ENCODE results near the gene PPM1N. TPM values are rescaled to one million over a fixed set of nuclear protein-coding genes. Genes with fewer than 3 reads are reported as not detected.

PPM1N gene
- total RNA-seq, 1 experiment from 2014 or later, result 2.5 TPM

DNA sequence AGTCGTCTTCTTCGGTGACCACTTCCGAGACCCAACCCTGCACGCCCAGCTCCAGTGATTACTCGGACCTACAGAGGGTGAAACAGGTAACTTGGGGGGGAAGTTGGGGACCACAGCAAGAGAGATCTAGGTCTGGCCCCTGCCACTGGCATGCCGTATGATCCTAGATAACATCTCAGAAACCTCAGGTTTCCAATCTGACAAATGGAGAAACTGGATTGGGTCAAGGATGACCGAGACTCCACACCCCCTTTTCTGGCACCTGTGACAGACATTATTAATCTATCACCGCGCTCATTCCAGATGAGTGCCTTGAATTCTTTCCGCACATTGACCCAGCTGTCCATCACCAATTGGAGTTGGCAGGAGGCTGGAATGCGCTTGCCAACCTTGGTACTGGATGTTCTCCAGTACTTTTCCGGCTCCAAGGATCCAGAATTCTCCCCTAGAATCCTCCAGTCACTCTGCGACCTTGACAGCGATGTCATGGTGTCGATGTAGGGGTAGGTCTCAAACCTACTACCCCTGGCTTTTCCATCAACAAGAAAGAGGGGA lies 26.4 kb downstream of the PPM1N start:
- Histone ChIP-seq H3K27me3 (ENCODE audit: low read length) (no peaks in the 10 kb centered on the region), H2AFZ (ENCODE audit: low read length) (no peak overlapping the region), H3K27ac (ENCODE audit: low read length) (no peak overlapping the region), H3K36me3 (ENCODE audit: low read depth, low read length) (peaks cover 19% of the 10 kb centered on the region), H3K4me3 (ENCODE audit: low read length) (no peak overlapping the region), H3K9me3 (ENCODE audit: low read length) (no peaks in the 10 kb centered on the region), H3K79me2 (ENCODE audit: low read length) (no peaks in the 10 kb centered on the region), H3K4me1 (ENCODE audit: insufficient read depth, low read length) (peaks cover 15% of the 10 kb centered on the region), H4K20me1 (ENCODE audit: low read length) (no peaks in the 10 kb centered on the region), H3F3A (ENCODE audit: low read length, unreplicated experiment) (peaks cover 12% of the 10 kb centered on the region), H3K4me2 (ENCODE audit: low read length) (no peak overlapping the region), H3K9me2 (replicated peaks; ENCODE audit: low read length) (no peaks in the 10 kb centered on the region), H3K9ac (ENCODE audit: low read length) (no peak overlapping the region)
- ChIA-PET POLR2A (ENCODE audit: unreplicated experiment) (no interaction called here), CTCF (interaction anchor here (0.6 kb wide), 1 partner anchor 34 kb away, joined by 4 read pairs; no protein-coding TSS in a partner anchor)
- no peak for TF ChIP-seq EZH2 (IDR thresholded peaks at IDR 0.05; ENCODE audit: low read length, unreplicated experiment)
- TF ChIP-seq CTCF (conservative IDR thresholded peaks at IDR 0.05; ENCODE audit: low read depth, low read length), result no peak
- TF ChIP-seq EZH2phosphoT487 (IDR thresholded peaks at IDR 0.05; ENCODE audit: borderline replicate concordance, low read length), result no peak
- ATAC-seq (no peak), DNase-seq (no peak)
- BruUV-seq (replicated peaks), result no TSS peak
- intact Hi-C loops (cut with micrococcal nuclease), result no loop called here

- ATAC-seq, result peak; percentile 8; the same call in 1 of the 2 replicates
- no TSS peak for BruUV-seq (replicated peaks)
- no peak overlapping the region for H3K4me2 ChIP-seq (ENCODE audit: low read length)
- no peak overlapping the region for H3K27ac ChIP-seq (ENCODE audit: low read length)
- DNase-seq, result peak; percentile 75
- intact Hi-C loops (cut with micrococcal nuclease), result no loop called here
- no peak overlapping the region for H3K4me3 ChIP-seq (ENCODE audit: low read length)
- no peak overlapping the region for H2AFZ ChIP-seq (ENCODE audit: low read length)
- peaks cover 19% of the 10 kb centered on the region for H3K36me3 ChIP-seq (ENCODE audit: low read depth, low read length)
- H3K79me2 ChIP-seq (ENCODE audit: low read length), result no peaks in the 10 kb centered on the region
- POLR2A ChIA-PET (ENCODE audit: unreplicated experiment), result no interaction called here
- H4K20me1 ChIP-seq (ENCODE audit: low read length), result no peaks in the 10 kb centered on the region
- H3K9me2 ChIP-seq (replicated peaks; ENCODE audit: low read length), result no peaks in the 10 kb centered on the region
- H3K27me3 ChIP-seq (ENCODE audit: low read length), result no peaks in the 10 kb centered on the region
- peaks cover 12% of the 10 kb centered on the region for H3F3A ChIP-seq (ENCODE audit: low read length, unreplicated experiment)
- H3K4me1 ChIP-seq (ENCODE audit: insufficient read depth, low read length), result peaks cover 16% of the 10 kb centered on the region
- no peaks in the 10 kb centered on the region for H3K9me3 ChIP-seq (ENCODE audit: low read length)
- no peak overlapping the region for H3K9ac ChIP-seq (ENCODE audit: low read length)
- no peak for TF ChIP-seq EZH2 (IDR thresholded peaks at IDR 0.05; ENCODE audit: low read length, unreplicated experiment)
- TF ChIP-seq CTCF (conservative IDR thresholded peaks at IDR 0.05; ENCODE audit: low read depth, low read length), result no peak
- no peak for TF ChIP-seq EZH2phosphoT487 (IDR thresholded peaks at IDR 0.05; ENCODE audit: borderline replicate concordance, low read length)
- CTCF ChIA-PET, result interaction anchor here (0.7 kb wide), 1 partner anchor 21 kb away, joined by 4 read pairs; no protein-coding TSS in a partner anchor
Observed at GRCh38 chr19:45526143-45526542, 27.9 kb downstream of the PPM1N start.

- Histone ChIP-seq H3K79me2 (ENCODE audit: low read length) (no peaks in the 10 kb centered on the region), H2AFZ (ENCODE audit: low read length) (no peak overlapping the region), H3K36me3 (ENCODE audit: low read depth, low read length) (peaks cover 19% of the 10 kb centered on the region), H3K4me1 (ENCODE audit: insufficient read depth, low read length) (peaks cover 16% of the 10 kb centered on the region), H3K4me3 (ENCODE audit: low read length) (no peak overlapping the region), H3K4me2 (ENCODE audit: low read length) (no peak overlapping the region), H3K27me3 (ENCODE audit: low read length) (no peaks in the 10 kb centered on the region), H3K9me3 (ENCODE audit: low read length) (no peaks in the 10 kb centered on the region), H3K9me2 (replicated peaks; ENCODE audit: low read length) (no peaks in the 10 kb centered on the region), H3K27ac (ENCODE audit: low read length) (peak overlapping the region; percentile 86; the same call in 1 of the 2 replicates), H3F3A (ENCODE audit: low read length, unreplicated experiment) (peaks cover 12% of the 10 kb centered on the region), H3K9ac (ENCODE audit: low read length) (no peak overlapping the region), H4K20me1 (ENCODE audit: low read length) (no peaks in the 10 kb centered on the region)
- ATAC-seq, result no peak
- POLR2A ChIA-PET (ENCODE audit: unreplicated experiment), result no interaction called here
- CTCF ChIA-PET, result no interaction called here
- no peak for DNase-seq
- intact Hi-C loops (cut with micrococcal nuclease), result no loop called here
- TF ChIP-seq EZH2 (IDR thresholded peaks at IDR 0.05; ENCODE audit: low read length, unreplicated experiment) (no peak), EZH2phosphoT487 (IDR thresholded peaks at IDR 0.05; ENCODE audit: borderline replicate concordance, low read length) (no peak), CTCF (conservative IDR thresholded peaks at IDR 0.05; ENCODE audit: low read depth, low read length) (no peak)
- no TSS peak for BruUV-seq (replicated peaks)
Observed at GRCh38 chr19:45526971-45527370, 28.7 kb downstream of the PPM1N start.

Data from PC-3 (cell line).